ENCODE results near the gene NUP210L. TPM values are rescaled to one million over a fixed set of nuclear protein-coding genes. Genes with fewer than 3 reads are reported as not detected.

Gene NUP210L
- total and polyA plus RNA-seq, 8 donors = 0.02 to 0.06 (median 0.05) TPM; not detected in 4

- H3K27ac ChIP-seq = no peak overlapping the region
- H3K36me3 ChIP-seq = peaks cover 5 to 21% (median 21%) of the 10 kb centered on the region in 3 donors
- no peak overlapping the region for H3K4me3 ChIP-seq
- DNase-seq = no peak
- H3K9me3 ChIP-seq = no peaks in the 10 kb centered on the region
- no peak for TF ChIP-seq CTCF (IDR thresholded peaks at IDR 0.05)
- 90 to 93% methylated on average over 3 of the region's 3 CpGs for WGBS, 2 donors
- H3K27me3 ChIP-seq = no peaks in the 10 kb centered on the region
- intact Hi-C loops (cut with DNase I) = no loop called here
- FAIRE-seq = no peak
- ATAC-seq = no peak
- H3K4me1 ChIP-seq = peaks cover 0 to 14% (median 0%) of the 10 kb centered on the region in 3 donors
Measured at GRCh38 chr1:153973071-153973470, 181.8 kb downstream of the NUP210L start.

GRCh38 chr1:153970346-153970745, 184.5 kb downstream of the NUP210L start:
- Histone ChIP-seq H3K4me3 (no peak overlapping the region), H3K36me3 (peaks cover 5 to 19% (median 16%) of the 10 kb centered on the region in 3 donors), H3K27me3 (no peaks in the 10 kb centered on the region), H3K4me1 (peaks cover 0 to 14% (median 0%) of the 10 kb centered on the region in 3 donors), H3K9me3 (no peaks in the 10 kb centered on the region), H3K27ac (no peak overlapping the region)
- peak in 1 of 6 donors; percentile 12 for DNase-seq
- no peak for TF ChIP-seq CTCF (IDR thresholded peaks at IDR 0.05)
- FAIRE-seq = no peak
- intact Hi-C loops (cut with DNase I) = no loop called here
- 47 to 55% methylated on average over 2 of the region's 2 CpGs for WGBS, 2 donors
- no peak for ATAC-seq

GRCh38 chr1:153968972-153969371, 185.9 kb downstream of the NUP210L start:
- Histone ChIP-seq H3K4me3 (peak overlapping the region in 1 of 4 donors; percentile 47), H3K4me1 (peaks cover 0 to 22% (median 5%) of the 10 kb centered on the region in 3 donors), H3K27ac (peak overlapping the region in 1 of 4 donors; percentile 82), H3K36me3 (peaks cover 0 to 6% (median 5%) of the 10 kb centered on the region in 3 donors), H3K9me3 (no peaks in the 10 kb centered on the region), H3K27me3 (no peaks in the 10 kb centered on the region)
- FAIRE-seq (no peak), DNase-seq (peak in 1 of 6 donors; percentile 36), ATAC-seq (no peak)
- no peak for TF ChIP-seq CTCF (IDR thresholded peaks at IDR 0.05)
- 88 to 89% methylated on average over 2 of the region's 2 CpGs for WGBS, 2 donors
- intact Hi-C loops (cut with DNase I) = no loop called here

GRCh38 chr1:153968408-153968807, 186.5 kb downstream of the NUP210L start:
- WGBS, 2 donors = 3% methylated on average over 13 of the region's 13 CpGs
- FAIRE-seq (no peak), ATAC-seq (no peak), DNase-seq (peak in 1 of 6 donors; percentile 69)
- peak overlapping the region in 3 of 4 donors; percentile 82 to 94 (median 85) for H3K27ac ChIP-seq
- H3K9me3 ChIP-seq = no peaks in the 10 kb centered on the region
- intact Hi-C loops (cut with DNase I) = no loop called here
- H3K4me1 ChIP-seq = peaks cover 0 to 22% (median 5%) of the 10 kb centered on the region in 3 donors
- TF ChIP-seq CTCF (IDR thresholded peaks at IDR 0.05) = no peak
- H3K36me3 ChIP-seq = peaks cover 0 to under 1% (median 0%) of the 10 kb centered on the region in 3 donors
- no peaks in the 10 kb centered on the region for H3K27me3 ChIP-seq
- peak overlapping the region in 3 of 4 donors; percentile 41 to 47 (median 42) for H3K4me3 ChIP-seq

GRCh38 chr1:153968000-153968363, 186.9 kb downstream of the NUP210L start:
- intact Hi-C loops (cut with DNase I) = no loop called here
- Histone ChIP-seq H3K9me3 (no peaks in the 10 kb centered on the region), H3K27ac (peak overlapping the region; percentile 82 to 94 (median 88)), H3K4me1 (peaks cover 0 to 22% (median 5%) of the 10 kb centered on the region in 3 donors), H3K27me3 (no peaks in the 10 kb centered on the region), H3K4me3 (peak overlapping the region; percentile 29 to 47 (median 42)), H3K36me3 (no peaks in the 10 kb centered on the region)
- DNase-seq = peak; percentile 73 to 86 (median 80)
- peak; percentile 26 to 42 (median 34) for ATAC-seq
- TF ChIP-seq CTCF (IDR thresholded peaks at IDR 0.05) = no peak
- WGBS, 2 donors = 1 to 2% methylated on average over 8 of the region's 8 CpGs
- FAIRE-seq = no peak

Data from pancreas (tissue), 10 donors.